ENCODE measurements around the gene CTNNA3. TPM values are rescaled to one million over a fixed set of nuclear protein-coding genes. Genes with fewer than 3 reads are reported as not detected.

Gene CTNNA3
- total RNA-seq, 1 experiment from 2014 or later: 0.02 TPM

GRCh38 chr10:67269828-67270227 is 426.2 kb downstream of the CTNNA3 start:
- CTCF ChIA-PET: interaction anchor here (0.6 kb wide), 1 partner anchor 10 kb away, joined by 3 read pairs; no protein-coding TSS in a partner anchor

GRCh38 chr10:67268146-67268545 is 427.8 kb downstream of the CTNNA3 start:
- H3K4me1 Mint-ChIP-seq (ENCODE audit: insufficient read depth, unreplicated experiment): no peaks in the 10 kb centered on the region
- no peak for TF ChIP-seq CTCF (IDR thresholded peaks at IDR 0.05; ENCODE audit: unreplicated experiment)
- BruUV-seq (replicated peaks): no TSS peak
- intact Hi-C loops (cut with micrococcal nuclease): no loop called here
- H3K9me3 Mint-ChIP-seq (ENCODE audit: unreplicated experiment): no peaks in the 10 kb centered on the region
- H3K4me3 Mint-ChIP-seq (ENCODE audit: unreplicated experiment): no peak overlapping the region
- no peak for DNase-seq (ENCODE audit: unreplicated experiment)
- H3K36me3 Mint-ChIP-seq (ENCODE audit: insufficient read depth, unreplicated experiment): no peaks in the 10 kb centered on the region
- peaks cover 74% of the 10 kb centered on the region for H3K27me3 Mint-ChIP-seq (ENCODE audit: insufficient read depth, unreplicated experiment)
- POLR2A ChIA-PET: interaction anchor here (0.7 kb wide), 1 partner anchor 114 kb away, joined by 3 read pairs; no protein-coding TSS in a partner anchor
- CTCF ChIA-PET: no interaction called here
- H3K27ac Mint-ChIP-seq (ENCODE audit: low read depth, unreplicated experiment): no peak overlapping the region

More at GRCh38 chr10:67269828-67270227, 426.2 kb downstream of the CTNNA3 start:
- Mint-ChIP-seq H3K27ac (ENCODE audit: low read depth, unreplicated experiment) (no peak overlapping the region), H3K4me1 (ENCODE audit: insufficient read depth, unreplicated experiment) (no peaks in the 10 kb centered on the region), H3K9me3 (ENCODE audit: unreplicated experiment) (no peaks in the 10 kb centered on the region), H3K4me3 (ENCODE audit: unreplicated experiment) (no peak overlapping the region), H3K36me3 (ENCODE audit: insufficient read depth, unreplicated experiment) (no peaks in the 10 kb centered on the region), H3K27me3 (ENCODE audit: insufficient read depth, unreplicated experiment) (peaks cover 63% of the 10 kb centered on the region)
- no peak for DNase-seq (ENCODE audit: unreplicated experiment)
- TF ChIP-seq CTCF (IDR thresholded peaks at IDR 0.05; ENCODE audit: unreplicated experiment): no peak
- intact Hi-C loops (cut with micrococcal nuclease): no loop called here
- POLR2A ChIA-PET: no interaction called here
- no TSS peak for BruUV-seq (replicated peaks)

GRCh38 chr10:67262675-67263074 is 433.3 kb downstream of the CTNNA3 start:
- H3K27me3 Mint-ChIP-seq (ENCODE audit: insufficient read depth, unreplicated experiment): peaks cover 61% of the 10 kb centered on the region
- H3K4me3 Mint-ChIP-seq (ENCODE audit: unreplicated experiment): no peak overlapping the region
- no peaks in the 10 kb centered on the region for H3K4me1 Mint-ChIP-seq (ENCODE audit: insufficient read depth, unreplicated experiment)
- H3K9me3 Mint-ChIP-seq (ENCODE audit: unreplicated experiment): no peaks in the 10 kb centered on the region
- H3K36me3 Mint-ChIP-seq (ENCODE audit: insufficient read depth, unreplicated experiment): no peaks in the 10 kb centered on the region
- DNase-seq (ENCODE audit: unreplicated experiment): no peak
- CTCF ChIA-PET: interaction anchor here (0.6 kb wide), 1 partner anchor 293 kb away, joined by 3 read pairs; no protein-coding TSS in a partner anchor
- intact Hi-C loops (cut with micrococcal nuclease): no loop called here
- no peak overlapping the region for H3K27ac Mint-ChIP-seq (ENCODE audit: low read depth, unreplicated experiment)
- BruUV-seq (replicated peaks): no TSS peak
- no peak for TF ChIP-seq CTCF (IDR thresholded peaks at IDR 0.05; ENCODE audit: unreplicated experiment)
- POLR2A ChIA-PET: no interaction called here

GRCh38 chr10:67261300-67261797 is 434.6 kb downstream of the CTNNA3 start:
- TF ChIP-seq CTCF (IDR thresholded peaks at IDR 0.05; ENCODE audit: unreplicated experiment): no peak
- H3K36me3 Mint-ChIP-seq (ENCODE audit: insufficient read depth, unreplicated experiment): no peaks in the 10 kb centered on the region
- intact Hi-C loops (cut with micrococcal nuclease): no loop called here
- no TSS peak for BruUV-seq (replicated peaks)
- no peak overlapping the region for H3K27ac Mint-ChIP-seq (ENCODE audit: low read depth, unreplicated experiment)
- H3K9me3 Mint-ChIP-seq (ENCODE audit: unreplicated experiment): no peaks in the 10 kb centered on the region
- CTCF ChIA-PET: no interaction called here
- no peaks in the 10 kb centered on the region for H3K4me1 Mint-ChIP-seq (ENCODE audit: insufficient read depth, unreplicated experiment)
- peaks cover 55% of the 10 kb centered on the region for H3K27me3 Mint-ChIP-seq (ENCODE audit: insufficient read depth, unreplicated experiment)
- DNase-seq (ENCODE audit: unreplicated experiment): no peak
- H3K4me3 Mint-ChIP-seq (ENCODE audit: unreplicated experiment): no peak overlapping the region
- POLR2A ChIA-PET: no interaction called here
